ENCODE data around the gene SLC25A51.

Gene SLC25A51

GRCh38 chr9:37938121-37938891 lies 34.4 kb upstream of the SLC25A51 start:
- peak in 19 of 58 donors; percentile 14 to 62 (median 32) for DNase-seq

GRCh38 chr9:37937366-37937765 lies 33.4 kb upstream of the SLC25A51 start:
- DNase-seq = no peak

GRCh38 chr9:37936965-37937364 lies 33.0 kb upstream of the SLC25A51 start:
- DNase-seq = no peak

GRCh38 chr9:37936376-37936775 lies 32.4 kb upstream of the SLC25A51 start:
- DNase-seq = no peak

- no peak for DNase-seq
Measured at GRCh38 chr9:37935096-37935495, 31.2 kb upstream of the SLC25A51 start.

GRCh38 chr9:37931592-37931991 lies 27.7 kb upstream of the SLC25A51 start:
- no peak for DNase-seq

- no peak for DNase-seq
Measured at GRCh38 chr9:37929441-37929895, 25.5 kb upstream of the SLC25A51 start.

- DNase-seq = no peak
Measured at GRCh38 chr9:37928552-37929430, 24.9 kb upstream of the SLC25A51 start.

- peak in 2 of 58 donors; percentile 14 to 21 for DNase-seq
Measured at GRCh38 chr9:37927601-37928551, 23.9 kb upstream of the SLC25A51 start.

GRCh38 chr9:37927132-37927531 lies 23.2 kb upstream of the SLC25A51 start:
- DNase-seq = peak in 2 of 58 donors; percentile 15 to 21

GRCh38 chr9:37926737-37927118 lies 22.8 kb upstream of the SLC25A51 start:
- DNase-seq = no peak

GRCh38 chr9:37925786-37926736 lies 22.1 kb upstream of the SLC25A51 start:
- no peak for DNase-seq

- DNase-seq = no peak
Measured at GRCh38 chr9:37925006-37925405, 21.1 kb upstream of the SLC25A51 start.

GRCh38 chr9:37924538-37924937 lies 20.6 kb upstream of the SLC25A51 start:
- no peak for DNase-seq

GRCh38 chr9:37923796-37924427 lies 20.0 kb upstream of the SLC25A51 start:
- DNase-seq = no peak

GRCh38 chr9:37923118-37923795 lies 19.3 kb upstream of the SLC25A51 start:
- DNase-seq = no peak

- no peak for DNase-seq
Measured at GRCh38 chr9:37922363-37923117, 18.6 kb upstream of the SLC25A51 start.
